Measurements from ENCODE around the gene PRR5L.

PRR5L gene

DNA sequence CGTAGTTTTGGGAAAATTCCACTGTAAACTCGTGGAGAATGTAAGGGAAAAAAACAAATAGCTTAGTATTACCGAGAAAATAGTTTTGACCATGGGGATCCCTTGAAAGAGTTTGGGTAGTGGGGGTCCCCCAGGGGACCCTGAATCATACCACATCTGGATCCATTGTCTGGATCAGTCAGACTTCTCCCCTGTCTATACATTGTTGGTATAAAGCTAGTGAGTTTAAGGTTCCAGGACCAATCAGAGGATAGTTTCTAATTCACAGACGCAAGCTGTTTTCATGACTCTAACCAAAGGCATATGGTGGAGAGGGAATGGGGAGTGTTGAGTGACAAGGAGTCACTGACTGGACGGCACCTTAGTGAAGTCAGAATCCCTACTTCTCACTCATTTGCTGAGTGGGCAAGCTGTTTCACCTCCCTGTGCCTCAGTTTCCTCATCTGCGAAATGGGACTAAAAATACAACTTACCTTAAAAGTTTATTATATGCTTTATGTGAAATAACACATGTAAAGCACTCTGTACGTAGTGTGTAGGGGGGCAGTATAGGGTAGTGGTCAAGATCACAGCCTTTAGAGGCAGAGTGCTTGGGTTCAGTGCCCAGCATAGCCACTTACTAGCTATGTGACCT, 123.8 kb downstream of the PRR5L start:
- Histone ChIP-seq H3K36me3 (ENCODE audit: control insufficient read depth, insufficient read depth, low read length) (no peaks in the 10 kb centered on the region), H3K4me3 (ENCODE audit: low read depth, low read length) (no peak overlapping the region), H3K9ac (ENCODE audit: low read depth, low read length) (no peak overlapping the region), H3K4me1 (ENCODE audit: control insufficient read depth, insufficient read depth, low read length) (no peaks in the 10 kb centered on the region), H3K27me3 (ENCODE audit: control insufficient read depth, insufficient read depth, low read length) (no peaks in the 10 kb centered on the region), H3K9me3 (ENCODE audit: control insufficient read depth, insufficient read depth, low read length) (no peaks in the 10 kb centered on the region)

DNA sequence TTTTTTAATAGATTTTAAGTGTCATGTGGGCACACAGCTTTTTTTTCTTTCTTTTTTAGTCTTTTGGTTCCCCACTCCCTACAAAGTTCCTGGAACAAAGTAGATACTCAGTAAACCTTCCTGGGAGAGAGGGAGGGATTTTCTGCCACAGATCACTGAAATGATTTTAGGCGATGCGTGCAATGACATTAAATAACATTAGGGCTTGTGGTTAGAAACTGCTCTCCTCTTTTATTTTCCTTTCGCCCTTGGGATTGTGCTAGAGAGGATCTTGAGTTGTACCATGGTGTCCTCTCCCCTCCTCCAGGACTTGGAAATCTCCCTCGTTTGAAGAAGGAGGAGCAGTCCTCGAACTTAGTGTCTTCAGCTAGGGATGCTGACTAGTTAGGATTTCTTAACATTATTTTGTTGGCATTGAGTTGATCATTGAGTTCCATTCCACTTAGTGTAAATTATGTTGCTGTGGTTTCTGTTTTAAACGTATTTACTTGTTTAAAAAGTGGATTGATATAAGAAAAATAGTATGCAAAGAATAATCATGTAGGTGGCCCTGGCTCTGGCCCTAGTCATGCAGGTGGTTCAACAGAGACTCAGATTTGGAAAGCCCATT, 125.6 kb downstream of the PRR5L start:
- no peaks in the 10 kb centered on the region for H3K4me1 ChIP-seq (ENCODE audit: control insufficient read depth, insufficient read depth, low read length)
- H3K9me3 ChIP-seq (ENCODE audit: control insufficient read depth, insufficient read depth, low read length): no peaks in the 10 kb centered on the region
- H3K4me3 ChIP-seq (ENCODE audit: low read depth, low read length): no peak overlapping the region

DNA sequence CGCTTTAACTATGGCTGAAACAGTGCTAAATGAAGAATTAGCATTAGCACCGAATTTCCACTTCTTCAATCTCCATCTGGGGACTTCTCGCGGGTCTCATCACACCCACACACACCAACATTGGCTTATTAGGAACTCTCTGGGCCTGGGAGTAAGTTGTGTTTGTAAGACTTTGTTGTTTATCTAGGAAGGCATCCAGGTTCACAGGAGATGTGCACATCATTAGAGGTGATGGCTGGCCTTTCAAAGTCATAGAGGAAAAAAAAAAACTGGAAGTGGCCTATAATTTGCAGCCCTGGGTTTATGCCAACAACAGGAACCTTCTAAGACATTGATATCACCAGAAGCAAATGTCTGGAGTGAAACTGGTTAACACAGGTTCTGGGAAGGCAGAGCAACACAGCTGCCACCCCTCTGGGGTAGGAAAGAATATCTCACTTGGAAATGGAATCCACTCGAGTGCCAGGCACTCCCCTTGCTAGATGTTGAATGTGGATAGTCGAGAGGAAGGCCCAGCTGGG, 129.5 kb downstream of the PRR5L start:
- no peaks in the 10 kb centered on the region for H3K4me1 ChIP-seq (ENCODE audit: control insufficient read depth, insufficient read depth, low read length)
- no peak overlapping the region for H3K4me3 ChIP-seq (ENCODE audit: low read depth, low read length)
- H3K9me3 ChIP-seq (ENCODE audit: control insufficient read depth, insufficient read depth, low read length): no peaks in the 10 kb centered on the region
- no peak overlapping the region for H3K9ac ChIP-seq (ENCODE audit: low read depth, low read length)
- H3K27me3 ChIP-seq (ENCODE audit: control insufficient read depth, insufficient read depth, low read length): no peaks in the 10 kb centered on the region
- H3K36me3 ChIP-seq (ENCODE audit: control insufficient read depth, insufficient read depth, low read length): no peaks in the 10 kb centered on the region

More for the DNA sequence above, 125.6 kb downstream of the PRR5L start:
- H3K27me3 ChIP-seq (ENCODE audit: control insufficient read depth, insufficient read depth, low read length): no peaks in the 10 kb centered on the region
- no peak overlapping the region for H3K9ac ChIP-seq (ENCODE audit: low read depth, low read length)
- no peaks in the 10 kb centered on the region for H3K36me3 ChIP-seq (ENCODE audit: control insufficient read depth, insufficient read depth, low read length)

DNA sequence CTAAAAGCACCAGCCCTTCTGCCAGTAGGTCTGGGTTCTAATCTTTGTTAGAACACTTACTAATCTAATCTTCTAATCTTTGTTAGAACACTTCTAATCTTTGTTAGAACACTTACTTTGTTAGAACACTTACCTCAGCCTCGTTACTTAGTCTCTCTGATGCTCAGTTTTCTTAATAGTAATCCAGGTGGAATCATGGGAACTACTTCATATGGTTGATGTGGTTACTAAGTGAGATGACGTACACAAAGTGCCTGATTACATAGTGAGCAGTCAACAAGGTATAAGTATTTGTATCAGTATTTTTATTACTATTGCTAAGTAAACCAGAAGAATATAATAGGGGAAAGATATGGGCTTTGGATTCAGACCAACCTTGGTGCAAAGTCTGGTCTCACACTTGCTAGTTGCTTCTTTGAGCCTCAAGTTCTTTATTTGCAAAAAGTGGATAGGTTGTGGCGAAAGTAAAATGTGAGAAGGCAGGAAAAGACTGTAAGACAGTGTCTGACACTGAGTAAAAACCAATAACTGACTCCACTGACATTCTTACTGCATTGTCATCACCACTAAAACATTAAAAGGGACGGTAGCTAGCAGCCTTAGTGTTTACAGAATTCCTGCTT, 130.2 kb downstream of the PRR5L start:
- H3K9ac ChIP-seq (ENCODE audit: low read depth, low read length): no peak overlapping the region
- H3K27me3 ChIP-seq (ENCODE audit: control insufficient read depth, insufficient read depth, low read length): no peaks in the 10 kb centered on the region
- no peaks in the 10 kb centered on the region for H3K4me1 ChIP-seq (ENCODE audit: control insufficient read depth, insufficient read depth, low read length)
- no peaks in the 10 kb centered on the region for H3K36me3 ChIP-seq (ENCODE audit: control insufficient read depth, insufficient read depth, low read length)
- H3K9me3 ChIP-seq (ENCODE audit: control insufficient read depth, insufficient read depth, low read length): no peaks in the 10 kb centered on the region
- no peak overlapping the region for H3K4me3 ChIP-seq (ENCODE audit: low read depth, low read length)

DNA sequence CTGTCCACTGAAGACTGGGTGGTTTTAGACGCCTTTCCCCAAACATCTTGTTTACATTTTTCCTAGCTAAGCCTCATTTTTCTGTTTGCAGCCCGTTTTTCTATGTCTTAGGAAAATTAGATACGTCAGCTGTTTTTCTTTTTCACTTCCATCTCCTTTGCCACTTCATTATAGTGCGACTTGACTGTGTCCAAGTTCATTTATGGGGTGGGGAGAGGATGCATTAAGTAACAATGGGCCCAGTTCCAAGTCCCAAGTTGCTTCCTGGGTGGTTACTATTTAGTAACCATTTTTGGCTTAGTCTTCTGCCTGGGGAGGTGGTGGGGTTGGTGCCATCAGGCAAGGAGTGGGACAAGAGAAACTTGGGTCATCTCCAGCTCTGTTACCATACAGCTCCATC, 131.0 kb downstream of the PRR5L start:
- Histone ChIP-seq H3K4me3 (ENCODE audit: low read depth, low read length) (no peak overlapping the region), H3K36me3 (ENCODE audit: control insufficient read depth, insufficient read depth, low read length) (no peaks in the 10 kb centered on the region), H3K4me1 (ENCODE audit: control insufficient read depth, insufficient read depth, low read length) (no peaks in the 10 kb centered on the region), H3K9me3 (ENCODE audit: control insufficient read depth, insufficient read depth, low read length) (no peaks in the 10 kb centered on the region), H3K9ac (ENCODE audit: low read depth, low read length) (no peak overlapping the region), H3K27me3 (ENCODE audit: control insufficient read depth, insufficient read depth, low read length) (no peaks in the 10 kb centered on the region)

DNA sequence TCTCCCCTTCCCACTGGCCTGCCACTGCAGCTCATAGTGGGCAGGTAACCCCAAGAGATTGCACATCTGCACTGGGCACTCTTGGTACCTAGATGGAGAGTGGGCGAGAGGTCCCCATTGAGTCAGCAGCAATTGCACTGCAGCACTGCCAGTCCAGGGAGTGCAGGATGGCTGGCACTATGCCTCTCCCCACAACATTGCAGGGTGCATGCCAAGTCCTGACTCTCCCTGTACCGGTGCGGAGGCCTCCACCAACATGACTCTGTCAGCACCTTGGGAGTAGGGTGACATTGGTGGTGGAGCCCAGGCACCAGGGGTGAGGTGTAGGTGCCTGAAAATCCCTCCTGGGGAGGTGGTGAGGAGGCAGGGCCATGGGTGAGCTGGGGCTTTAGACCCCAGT, 131.8 kb downstream of the PRR5L start:
- Histone ChIP-seq H3K27me3 (ENCODE audit: control insufficient read depth, insufficient read depth, low read length) (no peaks in the 10 kb centered on the region), H3K4me3 (ENCODE audit: low read depth, low read length) (no peak overlapping the region), H3K9me3 (ENCODE audit: control insufficient read depth, insufficient read depth, low read length) (no peaks in the 10 kb centered on the region), H3K4me1 (ENCODE audit: control insufficient read depth, insufficient read depth, low read length) (no peaks in the 10 kb centered on the region), H3K36me3 (ENCODE audit: control insufficient read depth, insufficient read depth, low read length) (no peaks in the 10 kb centered on the region), H3K9ac (ENCODE audit: low read depth, low read length) (no peak overlapping the region)

DNA sequence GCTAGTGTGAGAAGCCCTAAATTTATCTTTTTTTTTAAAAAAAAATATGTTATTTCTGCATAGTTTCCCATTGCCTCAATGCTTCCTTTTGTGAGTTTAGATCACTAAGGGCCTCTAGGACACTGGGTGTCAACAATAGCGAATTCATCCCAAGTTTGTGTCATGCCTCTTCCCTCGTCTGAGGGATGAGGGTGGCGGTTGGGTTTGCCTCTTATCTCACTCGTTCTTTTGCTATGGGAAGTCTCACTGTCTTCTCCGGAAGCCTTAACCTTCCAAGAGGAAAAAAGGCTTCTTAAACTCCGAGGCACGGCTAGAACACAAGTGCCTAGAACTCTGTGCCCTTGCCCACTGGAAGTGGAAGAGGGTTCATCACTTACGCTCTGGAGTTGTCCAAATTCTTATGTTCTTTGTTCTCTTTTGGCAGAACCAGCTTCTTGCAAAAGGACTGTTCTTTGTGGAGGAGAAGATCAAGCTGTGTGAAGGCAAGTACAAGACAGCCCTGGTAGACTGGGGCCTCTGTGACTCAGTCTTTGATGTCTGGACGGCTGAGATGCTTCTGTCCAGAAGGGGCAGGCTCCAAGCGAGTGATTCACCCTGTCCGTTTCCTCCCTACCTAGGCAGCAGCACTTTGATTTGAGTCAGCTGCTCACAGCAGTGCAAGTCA, 135.5 kb downstream of the PRR5L start:
- Histone ChIP-seq H3K4me3 (ENCODE audit: low read depth, low read length) (no peak overlapping the region), H3K36me3 (ENCODE audit: control insufficient read depth, insufficient read depth, low read length) (no peaks in the 10 kb centered on the region), H3K4me1 (ENCODE audit: control insufficient read depth, insufficient read depth, low read length) (no peaks in the 10 kb centered on the region), H3K9ac (ENCODE audit: low read depth, low read length) (no peak overlapping the region), H3K27me3 (ENCODE audit: control insufficient read depth, insufficient read depth, low read length) (no peaks in the 10 kb centered on the region), H3K9me3 (ENCODE audit: control insufficient read depth, insufficient read depth, low read length) (no peaks in the 10 kb centered on the region)

DNA sequence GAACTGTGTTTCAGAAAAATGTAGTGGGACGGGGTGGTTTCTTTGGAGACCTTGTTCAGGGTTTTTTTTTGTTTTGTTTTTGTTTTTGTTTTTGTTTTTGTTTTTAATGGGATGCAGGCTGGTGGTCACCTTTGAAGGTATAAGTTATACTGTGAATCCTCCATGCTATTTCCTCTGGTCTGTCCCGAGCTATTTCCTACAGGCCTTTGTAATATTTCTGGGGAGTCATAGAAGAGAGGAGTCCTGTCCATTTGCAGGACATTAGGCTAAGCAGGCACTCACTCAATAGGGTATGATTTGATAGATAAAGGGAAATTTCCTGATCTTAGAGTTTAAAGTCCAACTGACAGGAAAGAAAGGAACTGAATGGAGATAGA, 136.0 kb downstream of the PRR5L start:
- no peak overlapping the region for H3K9ac ChIP-seq (ENCODE audit: low read depth, low read length)
- H3K4me1 ChIP-seq (ENCODE audit: control insufficient read depth, insufficient read depth, low read length): no peaks in the 10 kb centered on the region
- no peaks in the 10 kb centered on the region for H3K36me3 ChIP-seq (ENCODE audit: control insufficient read depth, insufficient read depth, low read length)
- H3K4me3 ChIP-seq (ENCODE audit: low read depth, low read length): no peak overlapping the region
- no peaks in the 10 kb centered on the region for H3K9me3 ChIP-seq (ENCODE audit: control insufficient read depth, insufficient read depth, low read length)
- no peaks in the 10 kb centered on the region for H3K27me3 ChIP-seq (ENCODE audit: control insufficient read depth, insufficient read depth, low read length)

DNA sequence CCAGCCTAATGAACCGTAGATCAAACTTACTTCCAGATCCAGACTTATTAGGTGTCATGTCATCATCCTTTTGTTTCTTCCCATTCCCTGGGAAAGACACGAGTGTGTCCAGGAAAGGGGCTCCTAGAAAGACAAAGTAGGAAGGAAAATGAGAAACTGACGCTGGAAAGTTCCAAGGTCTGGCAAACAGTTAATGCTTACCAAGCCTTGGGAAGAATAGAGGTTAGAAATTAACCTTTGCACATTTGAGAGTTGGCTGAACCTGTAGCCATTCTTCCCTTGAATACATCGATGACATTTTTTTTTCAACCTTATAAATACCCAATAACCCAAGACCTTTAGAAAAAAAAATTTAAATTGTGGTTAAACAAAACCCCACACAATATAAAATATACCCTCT, 136.7 kb downstream of the PRR5L start:
- H3K4me3 ChIP-seq (ENCODE audit: low read depth, low read length): no peak overlapping the region
- no peaks in the 10 kb centered on the region for H3K4me1 ChIP-seq (ENCODE audit: control insufficient read depth, insufficient read depth, low read length)
- H3K9me3 ChIP-seq (ENCODE audit: control insufficient read depth, insufficient read depth, low read length): no peaks in the 10 kb centered on the region
- no peaks in the 10 kb centered on the region for H3K27me3 ChIP-seq (ENCODE audit: control insufficient read depth, insufficient read depth, low read length)
- no peak overlapping the region for H3K9ac ChIP-seq (ENCODE audit: low read depth, low read length)
- H3K36me3 ChIP-seq (ENCODE audit: control insufficient read depth, insufficient read depth, low read length): no peaks in the 10 kb centered on the region

DNA sequence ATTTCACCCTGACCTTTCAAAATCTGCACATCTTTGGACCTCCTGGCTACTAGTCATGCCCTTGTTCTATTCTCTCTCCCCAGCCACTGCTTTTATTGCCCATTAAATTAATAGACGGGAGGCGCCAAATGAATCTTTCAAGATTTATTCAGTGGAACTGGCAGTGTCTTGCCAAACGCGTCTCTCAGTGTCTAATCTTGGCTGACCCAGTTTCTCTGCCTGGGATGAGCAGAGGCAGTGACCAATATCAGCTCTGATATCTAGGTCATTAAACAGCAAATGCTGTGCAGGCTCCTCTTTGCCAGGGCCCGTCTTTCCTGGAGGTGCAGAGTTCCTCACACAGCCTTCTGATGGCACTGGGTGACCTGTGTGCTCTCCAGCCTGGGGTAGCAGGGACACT, 140.0 kb downstream of the PRR5L start:
- Histone ChIP-seq H3K4me3 (ENCODE audit: low read depth, low read length) (no peak overlapping the region), H3K36me3 (ENCODE audit: control insufficient read depth, insufficient read depth, low read length) (no peaks in the 10 kb centered on the region), H3K27me3 (ENCODE audit: control insufficient read depth, insufficient read depth, low read length) (no peaks in the 10 kb centered on the region), H3K9ac (ENCODE audit: low read depth, low read length) (no peak overlapping the region), H3K9me3 (ENCODE audit: control insufficient read depth, insufficient read depth, low read length) (no peaks in the 10 kb centered on the region), H3K4me1 (ENCODE audit: control insufficient read depth, insufficient read depth, low read length) (no peaks in the 10 kb centered on the region)

DNA sequence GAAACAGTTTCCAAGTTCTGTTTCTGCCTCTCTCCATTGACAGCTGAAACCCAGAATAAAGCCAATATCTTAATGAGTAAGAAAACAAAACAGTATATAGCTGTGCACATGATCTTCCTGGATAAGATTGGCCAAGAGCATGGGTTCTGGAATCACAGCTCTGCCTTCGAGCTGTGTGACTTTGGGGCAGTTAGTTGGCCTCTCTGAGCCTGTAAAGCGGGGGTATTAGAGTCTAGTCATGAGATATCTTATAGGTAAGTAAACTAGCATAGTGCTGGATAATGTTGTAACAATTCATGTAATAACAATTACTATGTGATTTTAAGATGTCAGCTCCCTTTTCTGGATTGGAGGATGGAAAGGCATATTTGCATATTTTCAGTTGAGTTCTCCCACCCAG, 140.5 kb downstream of the PRR5L start:
- Histone ChIP-seq H3K27me3 (ENCODE audit: control insufficient read depth, insufficient read depth, low read length) (no peaks in the 10 kb centered on the region), H3K4me3 (ENCODE audit: low read depth, low read length) (no peak overlapping the region), H3K36me3 (ENCODE audit: control insufficient read depth, insufficient read depth, low read length) (no peaks in the 10 kb centered on the region), H3K9ac (ENCODE audit: low read depth, low read length) (no peak overlapping the region), H3K9me3 (ENCODE audit: control insufficient read depth, insufficient read depth, low read length) (no peaks in the 10 kb centered on the region), H3K4me1 (ENCODE audit: control insufficient read depth, insufficient read depth, low read length) (no peaks in the 10 kb centered on the region)

DNA sequence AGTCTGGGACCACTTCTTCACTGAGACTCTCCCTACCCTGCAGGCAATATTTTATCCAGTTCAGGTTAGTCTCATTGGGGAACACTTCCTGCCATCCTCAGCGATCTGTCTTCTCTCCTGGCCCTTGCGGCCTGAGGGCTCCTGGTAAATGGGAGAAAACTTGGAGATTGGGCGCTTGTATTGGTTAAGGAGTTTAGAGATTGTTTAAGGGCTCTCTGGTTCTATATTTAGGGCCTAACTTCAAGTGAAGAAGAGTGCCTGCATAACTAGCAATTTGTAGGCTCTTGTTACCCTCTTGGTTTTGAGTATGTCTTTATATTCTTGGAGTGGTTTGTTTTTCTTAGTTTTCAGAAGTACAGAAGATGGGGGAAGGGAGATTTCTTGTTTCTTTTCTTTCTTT, 141.3 kb downstream of the PRR5L start:
- Histone ChIP-seq H3K9me3 (ENCODE audit: control insufficient read depth, insufficient read depth, low read length) (no peaks in the 10 kb centered on the region), H3K9ac (ENCODE audit: low read depth, low read length) (no peak overlapping the region)

More for the DNA sequence above, 141.3 kb downstream of the PRR5L start:
- H3K27me3 ChIP-seq (ENCODE audit: control insufficient read depth, insufficient read depth, low read length): no peaks in the 10 kb centered on the region
- no peaks in the 10 kb centered on the region for H3K4me1 ChIP-seq (ENCODE audit: control insufficient read depth, insufficient read depth, low read length)
- no peak overlapping the region for H3K4me3 ChIP-seq (ENCODE audit: low read depth, low read length)
- no peaks in the 10 kb centered on the region for H3K36me3 ChIP-seq (ENCODE audit: control insufficient read depth, insufficient read depth, low read length)

Measured in iPS-15b (cell line).